HG03175 (cell line): ENCODE results near the gene VPS54.
"Not testable (repeated sequence)": the region's sequence is repeated elsewhere in the genome, so short reads cannot be mapped to it uniquely, and the experiment has no call there.

Experiments used
- ATAC-seq: cut with Tn5 transposase; IDR thresholded peaks from one replicate; pipeline ENCODE4 v1.9.1; 2021; ENCODE audit warnings: mild to moderate bottlenecking, moderate library complexity; ENCODE audit not compliant: unreplicated experiment

The VPS54 gene

DNA sequence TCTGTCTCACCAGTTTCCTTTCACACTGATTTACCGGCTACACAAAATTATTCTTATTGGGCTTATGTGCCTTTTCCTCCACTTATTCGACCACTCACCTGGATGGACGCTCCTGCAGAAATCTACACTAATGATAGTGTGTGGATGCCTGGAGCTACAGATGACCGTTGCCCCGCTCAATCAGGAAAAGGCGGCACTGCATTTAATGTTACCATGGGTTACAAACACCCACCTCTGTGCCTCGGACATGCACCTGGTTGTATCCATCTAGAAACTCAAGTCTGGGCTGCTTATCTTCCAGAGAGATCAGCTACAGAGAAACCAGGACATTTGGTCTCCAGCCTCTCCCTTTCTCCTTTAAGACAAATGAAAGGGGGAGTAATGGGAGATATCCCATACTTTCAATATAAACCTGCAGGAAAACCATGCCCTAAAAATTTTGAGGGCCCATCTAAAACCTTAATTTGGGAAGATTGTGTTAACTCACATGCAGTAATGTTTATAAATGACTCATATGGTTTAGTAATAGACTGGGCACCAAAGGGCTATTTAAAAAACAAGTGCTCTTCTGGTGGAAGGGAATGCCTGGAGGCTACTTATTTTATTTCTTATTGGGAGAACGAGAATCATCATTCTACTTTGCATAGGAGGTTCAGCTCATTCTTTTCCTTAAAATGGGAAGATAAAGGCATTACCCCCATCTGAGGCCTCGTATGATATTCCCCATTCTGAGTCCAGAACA lies 24.7 kb downstream of the VPS54 start:
- not testable (repeated sequence) for ATAC-seq

DNA sequence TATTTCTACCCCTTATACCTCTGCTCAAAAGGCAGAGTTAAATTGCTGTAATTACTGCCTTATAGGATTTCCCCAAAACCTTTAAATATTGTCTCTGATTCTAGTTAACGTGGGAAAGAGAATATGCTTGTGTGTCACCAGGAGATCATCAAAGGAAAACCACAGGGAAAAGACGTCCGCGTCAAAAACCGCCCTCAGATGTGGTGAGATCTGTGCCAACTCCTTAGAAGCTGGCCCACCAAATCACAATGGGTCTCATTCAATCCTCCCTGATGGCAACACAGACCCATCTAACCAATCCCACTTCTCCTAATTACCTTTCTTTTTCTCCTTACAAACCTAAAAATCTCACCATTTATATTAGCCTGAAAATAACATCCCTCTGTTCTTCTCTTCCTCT lies 25.4 kb downstream of the VPS54 start:
- no peak for ATAC-seq

DNA sequence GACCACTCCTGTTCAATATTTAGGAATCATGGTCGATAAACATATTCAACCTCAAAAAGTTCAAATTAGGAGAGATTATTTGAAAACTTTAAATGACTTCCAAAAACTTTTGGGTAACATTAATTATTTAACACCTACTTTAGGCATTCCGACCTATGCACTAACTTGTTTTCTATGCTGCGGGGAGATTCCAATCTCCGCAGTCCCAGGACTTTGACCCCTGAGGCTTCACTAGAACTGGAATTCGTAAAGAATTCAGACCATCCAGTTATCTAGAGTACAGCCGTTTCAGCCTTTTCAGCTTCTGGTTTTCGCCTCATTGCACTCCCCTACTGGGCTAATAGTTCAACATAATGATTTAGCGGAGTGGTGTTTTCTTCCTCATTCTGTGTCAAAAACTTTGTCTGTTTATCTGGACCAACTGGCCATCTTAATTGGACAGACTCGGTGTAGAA lies 26.1 kb downstream of the VPS54 start:
- ATAC-seq, result not testable (repeated sequence)

DNA sequence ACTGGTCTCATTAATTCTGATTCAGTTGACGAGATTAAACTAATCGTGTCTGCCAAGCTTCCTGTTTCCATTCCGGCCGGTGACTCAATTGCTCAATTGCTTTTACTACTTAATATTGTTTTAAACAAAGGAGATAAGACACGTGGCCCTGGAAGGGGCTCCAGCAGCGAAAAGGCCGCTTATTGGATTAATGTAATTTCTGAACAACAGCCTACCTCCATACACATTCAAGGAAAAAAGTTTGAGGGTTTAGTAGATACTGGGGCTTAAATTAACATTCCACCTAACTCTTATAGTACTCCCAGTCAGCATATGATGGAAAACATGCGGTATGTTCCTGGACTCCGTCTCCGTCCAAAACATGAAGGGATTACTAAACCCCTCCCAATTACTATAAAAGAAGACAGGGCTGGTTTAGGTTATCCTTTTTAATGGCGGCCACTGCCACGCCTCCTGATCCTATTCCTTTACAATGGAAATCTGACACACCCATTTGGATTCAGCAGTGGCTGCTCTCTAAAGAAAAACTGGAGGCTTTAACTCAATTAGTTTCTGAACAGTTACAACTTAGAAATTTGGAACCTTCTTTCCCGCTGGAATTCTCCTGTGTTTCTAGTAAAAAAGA lies 27.1 kb downstream of the VPS54 start:
- ATAC-seq, result no peak

DNA sequence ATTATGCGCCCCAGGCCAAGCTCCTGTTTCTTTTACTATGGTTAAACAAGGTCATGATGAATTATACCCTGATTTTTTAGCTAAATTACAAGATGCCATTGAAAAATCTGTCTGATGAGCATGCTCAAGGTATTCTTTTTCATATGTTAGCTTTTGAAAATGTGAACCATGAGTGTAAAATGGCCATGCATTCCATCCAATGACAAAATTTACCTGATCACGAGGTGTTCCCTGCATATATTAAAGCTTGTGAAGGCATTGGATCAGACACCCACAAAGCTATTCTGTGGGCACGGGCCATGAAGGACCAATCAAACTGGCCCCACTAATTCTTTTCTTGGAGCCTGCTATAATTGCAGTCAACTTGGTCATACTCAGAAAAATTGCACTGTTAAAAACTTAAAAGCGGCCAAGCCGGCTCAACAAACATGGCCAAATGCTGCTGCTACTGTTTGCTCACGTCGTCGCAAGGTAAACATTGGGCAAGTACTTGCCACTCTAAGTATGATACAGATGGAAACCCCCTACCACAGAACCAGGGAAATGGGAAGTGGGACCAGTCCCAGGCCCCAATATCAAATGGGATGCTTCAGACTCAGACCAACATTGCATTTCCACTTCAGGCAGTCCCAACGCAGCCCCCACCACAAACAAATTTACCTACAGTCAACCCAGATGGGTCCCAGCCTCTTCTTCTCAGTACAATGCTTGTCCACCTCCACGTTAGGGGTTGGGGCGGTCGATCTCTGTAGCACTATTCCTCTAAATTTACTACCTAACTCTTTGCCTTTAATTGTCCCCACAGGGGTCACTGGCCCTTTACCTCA lies 27.8 kb downstream of the VPS54 start:
- not testable (repeated sequence) for ATAC-seq

DNA sequence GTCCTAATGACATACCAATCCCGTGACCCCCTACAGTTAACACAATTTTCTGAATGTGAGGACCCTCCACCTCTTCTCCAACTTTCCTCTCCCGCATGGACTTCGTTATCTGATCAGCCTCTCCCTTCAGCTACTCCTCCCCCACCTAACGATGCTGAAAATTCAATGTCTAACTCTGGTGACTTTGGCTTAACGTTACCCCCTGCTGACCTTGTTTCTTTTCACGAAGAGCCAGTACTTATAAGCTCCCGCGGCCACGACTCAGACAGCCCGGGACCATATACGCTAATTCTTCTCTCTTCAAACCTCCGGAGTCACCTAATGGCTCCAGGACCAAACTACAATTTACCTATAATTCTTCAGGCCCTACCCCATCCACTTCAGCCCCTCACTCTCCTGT lies 29.2 kb downstream of the VPS54 start:
- ATAC-seq, result no peak

DNA sequence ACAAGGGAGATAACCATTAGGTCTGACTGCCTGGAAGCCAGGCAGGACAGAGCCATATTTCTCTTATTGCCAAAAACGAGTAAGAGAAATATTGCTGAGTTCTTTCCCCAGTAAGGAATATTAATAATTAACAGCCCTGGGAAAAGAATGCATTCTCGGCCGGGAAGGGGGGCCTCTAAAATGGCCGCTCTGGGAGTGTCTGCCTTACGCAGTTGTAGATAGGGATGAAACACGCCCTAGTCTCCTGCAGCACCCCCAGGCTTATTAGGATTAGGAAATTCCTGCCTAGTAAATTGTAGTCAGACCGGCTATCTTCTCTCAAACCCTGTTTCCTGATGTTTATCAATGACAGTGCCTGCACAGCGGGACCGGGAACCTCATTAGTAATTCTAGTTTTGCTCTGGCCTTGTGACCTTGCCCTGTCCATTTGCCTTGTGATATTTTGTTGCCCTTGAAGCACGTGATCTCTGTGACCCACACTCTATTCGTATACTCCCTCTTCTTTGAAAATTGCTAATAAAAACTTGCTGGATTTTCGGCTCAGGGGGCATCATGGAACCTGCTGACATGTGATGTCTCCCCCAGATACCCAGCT lies 30.3 kb downstream of the VPS54 start:
- not testable (repeated sequence) for ATAC-seq

DNA sequence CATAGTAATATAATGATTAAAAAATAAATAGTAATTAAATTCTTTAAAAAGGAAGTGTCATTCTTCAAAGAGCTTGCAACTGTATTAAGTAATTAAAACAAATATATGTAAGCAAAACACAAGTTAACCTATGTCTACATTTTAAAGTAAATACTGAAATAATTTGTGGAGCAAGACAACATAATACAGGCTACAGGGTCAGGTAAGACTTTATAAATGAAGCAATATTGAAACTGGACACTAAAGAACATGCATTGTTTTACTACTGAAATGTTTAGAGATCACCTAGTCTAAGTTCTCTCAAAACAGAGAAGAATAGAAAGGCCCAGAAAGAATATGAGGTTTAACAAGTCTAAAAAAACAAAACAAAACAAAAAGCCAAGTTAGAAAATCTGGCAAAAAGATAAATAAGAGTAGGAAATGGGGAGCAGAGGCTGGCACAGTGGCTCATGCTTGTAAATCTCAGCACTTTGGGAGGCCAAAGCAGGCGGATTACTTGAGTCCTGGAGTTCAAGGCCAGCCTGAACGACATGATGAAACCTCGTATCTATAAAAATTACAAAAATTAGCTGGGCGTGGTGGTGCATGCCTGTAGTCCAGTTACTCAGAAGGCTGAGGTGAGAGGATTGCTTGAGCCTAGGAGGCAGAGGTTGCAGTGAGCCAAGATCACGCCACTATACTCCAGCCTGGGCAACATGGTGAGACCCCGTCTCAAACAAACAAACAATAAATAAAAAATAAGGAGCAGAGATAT lies 34.4 kb downstream of the VPS54 start:
- no peak for ATAC-seq

DNA sequence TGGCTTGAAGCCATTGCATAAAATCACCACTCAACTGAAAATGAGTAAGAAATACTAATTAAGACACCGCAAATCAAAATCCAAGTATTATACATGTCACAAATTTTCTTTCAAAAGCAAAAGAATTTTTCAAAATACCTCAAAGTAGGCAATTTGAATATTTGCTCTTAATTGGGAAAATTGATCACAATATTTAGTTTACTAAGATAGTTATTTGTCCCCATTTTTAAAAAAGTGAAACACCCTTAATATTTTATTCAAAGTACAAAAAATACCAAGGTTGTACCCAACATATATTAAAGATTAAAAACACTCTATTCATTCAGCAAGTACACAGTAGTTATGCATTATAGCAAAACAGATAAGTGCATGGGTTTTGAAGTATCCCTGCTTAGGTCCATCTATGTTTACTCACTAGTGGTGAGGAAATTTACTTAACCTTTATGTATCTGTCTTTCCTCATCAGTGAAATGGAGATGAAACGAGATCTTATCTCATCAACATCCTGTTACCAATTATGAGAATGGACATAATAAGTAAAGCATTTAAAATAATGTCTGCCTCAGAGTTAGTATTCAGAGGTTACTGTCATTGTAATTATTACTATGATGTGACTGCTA lies 35.1 kb downstream of the VPS54 start:
- ATAC-seq, result no peak

DNA sequence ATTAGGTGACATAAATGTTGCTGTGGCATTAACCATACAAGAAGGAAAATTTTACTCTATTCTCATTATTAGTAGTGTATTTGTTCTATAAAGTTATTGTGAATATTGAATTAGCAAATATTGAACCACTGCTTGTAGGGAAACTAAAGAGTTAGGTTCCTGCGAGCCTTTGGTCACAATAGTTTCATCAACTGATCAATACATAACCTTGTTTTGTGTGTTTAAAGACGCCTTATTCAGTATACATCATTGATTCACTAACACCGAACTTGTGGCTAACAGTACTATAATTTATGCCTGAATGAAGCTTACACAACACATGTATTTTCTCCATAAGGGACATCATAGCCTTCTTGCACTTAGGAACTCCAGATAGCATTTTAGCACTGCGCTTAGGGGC lies 36.9 kb downstream of the VPS54 start:
- no peak for ATAC-seq

DNA sequence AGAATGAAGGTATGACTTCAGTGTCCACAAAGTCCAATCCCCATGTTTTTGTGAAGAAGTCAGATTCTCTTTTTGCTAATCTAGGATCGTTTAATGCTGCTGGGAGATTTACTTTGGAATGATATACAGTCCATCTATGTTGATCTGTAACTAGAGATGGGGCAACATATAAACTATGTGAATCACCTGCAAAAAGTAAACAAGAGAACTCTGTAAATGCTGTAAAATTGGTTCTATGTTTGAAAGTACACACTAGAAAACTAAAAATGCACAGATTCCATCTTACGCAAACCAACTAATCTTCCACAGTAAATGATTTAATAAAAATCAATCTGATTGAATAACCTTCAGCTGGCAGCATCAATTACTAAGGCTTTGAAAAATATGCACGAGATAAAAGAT lies 37.5 kb downstream of the VPS54 start:
- ATAC-seq, result no peak

DNA sequence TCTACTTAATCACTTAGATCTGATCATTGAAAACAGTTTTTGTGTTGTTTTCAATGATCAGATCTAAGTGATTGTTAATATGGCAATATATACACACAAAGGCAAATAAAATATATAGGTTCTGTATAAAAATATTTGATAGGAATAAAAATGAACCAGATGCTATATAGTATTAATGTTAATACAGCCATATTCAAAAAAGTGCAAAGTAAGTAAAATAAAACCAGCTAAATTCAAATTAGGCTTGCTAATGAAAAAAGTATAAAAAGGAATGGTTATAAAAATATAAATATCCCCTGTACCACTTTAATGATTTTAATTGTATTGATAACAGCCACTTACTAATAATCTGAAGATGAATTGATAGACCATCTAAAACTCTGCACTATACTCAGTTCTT lies 38.4 kb downstream of the VPS54 start:
- ATAC-seq, result no peak

DNA sequence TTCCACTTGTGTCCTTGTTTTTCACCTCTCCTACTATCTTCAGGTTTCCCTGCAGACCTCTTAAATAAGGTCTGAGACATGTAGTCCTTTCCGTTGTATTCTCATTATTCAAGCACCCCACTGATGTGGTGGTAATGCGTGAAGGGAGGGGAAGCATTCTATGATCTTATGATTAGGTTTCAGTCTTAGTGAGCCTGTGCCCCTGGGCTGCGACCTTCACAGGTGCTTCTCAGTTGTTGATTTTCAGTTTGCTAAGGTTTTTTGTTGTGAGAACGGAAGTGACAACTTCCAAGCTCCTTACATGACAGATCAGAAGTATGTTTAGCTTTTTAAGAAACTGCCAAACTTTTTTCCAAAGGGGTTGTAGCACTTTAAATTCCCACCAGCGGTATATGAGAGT lies 41.3 kb downstream of the VPS54 start:
- ATAC-seq, result peak; percentile 60

DNA sequence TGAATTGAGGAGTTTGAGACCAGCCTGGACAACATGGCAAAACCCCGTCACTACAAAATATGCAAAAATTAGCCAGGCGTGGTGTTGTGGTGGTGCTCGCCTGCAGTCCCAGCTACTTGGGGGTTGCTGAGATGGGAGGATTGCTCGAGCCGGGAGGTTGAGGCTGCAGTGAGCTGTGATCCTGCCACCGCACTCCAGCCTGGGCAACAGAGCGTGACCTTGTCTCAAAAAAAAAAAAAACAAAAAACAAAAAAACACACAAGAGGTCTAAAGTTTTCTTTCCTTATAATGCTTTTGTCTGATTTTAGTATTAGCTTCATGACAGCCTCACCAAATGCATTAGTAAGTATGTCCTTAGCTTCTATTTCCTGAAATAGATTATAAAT lies 43.1 kb downstream of the VPS54 start:
- ATAC-seq, result no peak

DNA sequence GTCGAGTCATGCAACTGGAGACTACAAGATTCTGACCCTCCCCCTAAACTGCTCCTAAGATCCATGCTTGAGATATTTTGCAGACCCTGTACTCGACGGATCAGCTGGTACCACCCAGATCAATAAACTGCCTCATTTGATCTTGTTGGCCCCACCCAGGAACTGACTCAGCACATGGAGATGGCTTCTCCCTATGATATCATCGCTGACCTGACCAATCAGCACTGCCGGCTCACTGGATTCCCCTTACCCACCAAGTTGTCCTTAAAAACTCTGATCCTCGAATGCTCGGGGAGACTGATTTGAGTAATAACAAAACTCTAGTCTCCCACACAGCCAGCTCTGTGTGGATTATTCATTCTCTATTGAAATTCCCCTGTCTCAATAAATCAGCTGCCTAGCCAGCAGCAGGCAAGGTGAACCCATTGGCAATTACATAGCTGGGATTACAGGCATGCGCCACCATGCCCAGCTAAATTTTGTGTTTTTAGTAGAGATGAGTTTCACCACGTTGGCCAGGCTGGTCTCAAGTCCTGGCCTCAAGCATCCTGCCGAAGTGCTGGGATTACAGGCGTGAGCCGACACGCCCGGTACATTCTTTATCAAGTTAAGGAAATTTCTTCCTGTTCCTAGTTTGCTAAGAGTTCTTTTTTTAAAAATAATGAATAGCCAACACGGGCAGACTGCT lies 43.6 kb downstream of the VPS54 start:
- no peak for ATAC-seq

DNA sequence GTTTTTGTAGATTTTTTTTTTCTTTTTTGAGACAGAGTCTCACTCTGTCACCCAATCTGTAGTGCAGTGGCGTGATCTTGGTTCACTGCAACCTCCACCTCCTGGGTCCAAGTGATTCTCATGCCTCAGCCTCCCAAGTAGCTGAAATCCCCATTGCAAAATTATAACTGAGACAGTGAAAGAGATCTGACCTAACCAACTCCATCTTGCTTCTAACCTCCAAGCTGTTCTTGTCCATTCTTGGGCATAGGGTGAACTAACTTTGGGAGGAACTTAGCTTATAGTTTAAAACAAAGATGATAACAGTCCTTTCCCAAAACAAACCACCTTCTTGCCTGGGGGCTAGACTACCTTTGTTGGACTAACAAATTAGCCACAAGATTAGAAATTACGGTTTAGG lies 44.2 kb downstream of the VPS54 start:
- ATAC-seq, result not testable (repeated sequence)

DNA sequence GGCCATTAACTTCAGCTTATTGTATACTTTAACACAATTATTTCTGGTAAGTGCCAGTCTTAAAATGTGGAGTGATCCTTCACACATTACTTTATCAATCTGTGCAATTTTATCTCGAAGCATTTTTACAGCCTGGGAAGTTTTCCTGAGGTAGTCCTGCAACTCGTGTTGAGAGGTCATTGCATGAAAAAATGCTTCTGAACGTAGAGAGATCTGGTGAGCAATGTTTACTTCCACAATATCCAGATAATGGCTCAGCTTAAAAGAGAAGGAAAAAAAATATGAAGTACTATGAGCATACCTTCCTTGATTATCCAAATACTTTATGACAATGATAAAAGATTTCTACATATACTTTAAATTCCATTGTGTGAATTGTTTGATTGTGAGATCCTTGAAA lies 57.0 kb downstream of the VPS54 start:
- no peak for ATAC-seq

DNA sequence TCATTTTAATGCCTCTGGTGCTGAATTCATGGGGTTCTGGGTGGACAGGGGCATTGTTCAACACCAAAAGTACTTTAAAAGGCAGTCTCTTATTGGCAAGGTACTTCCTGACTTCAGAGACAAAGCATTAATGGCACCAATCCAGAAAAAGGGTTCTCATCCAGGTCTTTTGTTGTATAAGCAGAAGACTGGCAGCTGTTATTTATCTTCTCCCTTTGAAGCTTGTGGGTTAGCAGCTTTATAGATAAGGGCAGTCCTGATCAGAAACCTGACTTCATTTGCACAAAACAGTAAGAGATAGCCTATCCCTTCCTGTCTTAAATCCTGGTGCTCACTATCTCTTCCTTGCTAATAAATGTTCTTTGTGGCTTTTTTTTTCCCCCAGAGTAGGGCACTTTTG lies 68.8 kb downstream of the VPS54 start:
- no peak for ATAC-seq

DNA sequence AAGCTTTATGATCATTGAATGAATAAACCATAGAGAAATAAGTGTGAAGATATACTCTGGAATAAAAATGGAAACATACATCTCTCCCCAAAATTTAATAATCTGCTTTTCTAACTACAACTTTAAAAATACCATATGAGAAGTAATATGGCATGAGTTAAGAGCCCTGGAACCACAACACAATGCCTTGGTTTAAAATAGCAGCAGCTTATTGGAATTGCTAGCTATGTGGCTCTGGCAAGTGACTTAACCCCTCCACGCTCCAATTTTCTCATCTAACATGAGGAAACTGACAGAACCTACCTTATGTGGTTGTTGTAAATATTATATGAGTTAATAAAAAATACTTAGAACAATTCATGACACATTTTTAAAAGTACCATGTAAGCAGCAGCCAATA lies 76.4 kb downstream of the VPS54 start:
- no peak for ATAC-seq

DNA sequence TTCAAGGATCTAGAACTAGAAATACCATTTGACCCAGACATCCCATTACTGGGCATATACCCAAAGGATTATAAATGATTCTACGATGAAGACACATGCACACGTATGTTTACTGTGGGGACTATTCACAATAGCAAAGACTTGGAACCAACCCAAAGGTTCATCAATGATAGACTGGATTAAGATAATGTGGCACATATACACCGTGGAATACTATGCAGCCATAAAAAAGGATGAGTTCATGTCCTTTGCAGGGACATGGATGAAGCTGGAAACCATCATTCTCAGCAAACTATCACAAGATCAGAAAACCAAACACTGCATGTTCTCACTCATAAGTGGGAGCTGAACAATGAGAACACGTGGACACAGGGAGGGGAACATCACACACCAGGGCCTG lies 87.1 kb downstream of the VPS54 start:
- ATAC-seq, result not testable (repeated sequence)
